Muscle of leg (tissue), 11 donors: ENCODE results near the gene CAPZB. TPM values are rescaled to one million over a fixed set of nuclear protein-coding genes. Genes with fewer than 3 reads are reported as not detected.

Experiments used
- DNase-seq: peaks from one replicate; pipeline ENCODE4 v3.0.0; 2013
- H3K27ac ChIP-seq: one replicate; pipeline ENCODE4 v1.5.1; 2013; ENCODE audit warnings: mild to moderate bottlenecking, low read length, control low read depth
- H3K27me3 ChIP-seq: one replicate; pipeline ENCODE4 v1.6.1; 2013; ENCODE audit warnings: low read length; ENCODE audit not compliant: control insufficient read depth, insufficient read depth
- H3K36me3 ChIP-seq: one replicate; pipeline ENCODE4 v1.6.1; 2013; ENCODE audit warnings: low read length; ENCODE audit not compliant: control insufficient read depth, insufficient read depth
- H3K4me1 ChIP-seq: one replicate; pipeline ENCODE4 v1.6.1; 2013; ENCODE audit warnings: low read length; ENCODE audit not compliant: control insufficient read depth, insufficient read depth
- H3K4me3 ChIP-seq: one replicate; pipeline ENCODE4 v1.5.1; 2013; ENCODE audit warnings: low read length, control low read depth
- H3K9me3 ChIP-seq: replicated peaks from 2 replicates; pipeline ENCODE4 v1.6.1; 2013; ENCODE audit warnings: low read depth, low read length; ENCODE audit not compliant: control insufficient read depth
- WGBS: methylation state at CpG from one replicate; pipeline ENCODE4 v1.1.5; 2013; ENCODE audit warnings: missing lambda C conversion rate; ENCODE audit not compliant: insufficient coverage; 5-methylcytosine and 5-hydroxymethylcytosine counted together
- polyA plus RNA-seq, 8 donors: library from polyadenylated mRNA; unstranded; fragments of 120-200 nt; gene quantifications; one replicate each; pipeline versions ENCODE4 v1.2.1 to v1.2.3, GENCODE V29; 2013; ENCODE audit warnings: inconsistent platforms in 1 of 8, low replicate concordance in 1 of 8; ENCODE audit not compliant: insufficient read length in 8 of 8, insufficient read depth in 1 of 8
- total RNA-seq: library from RNA; stranded (reverse); fragments of 120-200 nt; gene quantifications from one replicate; pipeline ENCODE4 v1.2.4, GENCODE V29; 2013

Gene CAPZB
- total and polyA plus RNA-seq, 9 donors = 85.8 to 296 (median 267) TPM

DNA sequence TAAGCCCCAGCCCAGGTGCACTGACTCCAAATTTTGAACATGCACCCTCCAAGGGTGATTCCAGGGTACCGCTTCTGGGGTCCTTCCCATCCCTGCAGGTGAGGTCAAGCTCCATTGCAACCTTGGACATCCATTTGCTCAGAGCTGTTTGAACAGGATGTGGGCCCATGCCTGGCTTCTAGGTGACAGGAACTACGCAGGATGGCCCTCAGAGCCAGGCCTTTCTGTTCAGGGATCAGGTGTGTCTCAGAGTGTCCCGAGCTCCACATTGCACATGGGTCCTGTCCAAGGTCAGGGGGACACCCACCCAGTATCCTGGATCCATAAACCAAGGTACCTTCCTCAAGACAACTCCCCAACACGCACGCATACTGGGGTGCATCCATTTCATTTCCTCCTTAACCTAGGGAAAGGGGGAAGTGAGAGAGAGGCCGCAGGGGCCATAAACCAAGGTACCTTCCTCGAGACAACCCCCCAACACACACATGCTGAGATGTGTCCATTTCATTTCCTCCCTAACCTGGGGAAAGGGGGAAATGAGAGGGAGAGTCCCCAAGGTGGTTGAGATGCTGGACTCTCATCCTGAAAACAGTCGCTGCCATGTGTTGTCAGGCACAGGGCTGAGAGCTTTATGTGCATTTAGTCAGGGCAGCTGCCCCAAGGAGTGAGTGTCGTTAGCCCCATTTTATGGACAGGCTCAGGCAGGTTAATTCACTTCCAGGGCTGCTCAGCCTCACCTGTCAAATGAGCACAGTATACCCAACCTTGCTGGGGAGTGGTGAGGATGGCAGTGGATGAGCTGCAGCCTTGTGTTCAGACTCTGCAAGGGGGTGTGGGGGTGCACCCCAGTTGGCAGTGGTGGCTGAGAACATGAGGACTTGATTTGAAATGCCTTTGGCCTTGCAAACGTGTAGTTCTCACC lies 171.1 kb downstream of the CAPZB start:
- Histone ChIP-seq H3K27ac (no peak overlapping the region), H3K27me3 (no peaks in the 10 kb centered on the region), H3K4me1 (peaks cover 31% of the 10 kb centered on the region), H3K36me3 (peaks cover 39% of the 10 kb centered on the region), H3K9me3 (no peaks in the 10 kb centered on the region), H3K4me3 (no peak overlapping the region)
- 77% methylated on average over 4 of the region's 10 CpGs for WGBS
- no peak for DNase-seq

DNA sequence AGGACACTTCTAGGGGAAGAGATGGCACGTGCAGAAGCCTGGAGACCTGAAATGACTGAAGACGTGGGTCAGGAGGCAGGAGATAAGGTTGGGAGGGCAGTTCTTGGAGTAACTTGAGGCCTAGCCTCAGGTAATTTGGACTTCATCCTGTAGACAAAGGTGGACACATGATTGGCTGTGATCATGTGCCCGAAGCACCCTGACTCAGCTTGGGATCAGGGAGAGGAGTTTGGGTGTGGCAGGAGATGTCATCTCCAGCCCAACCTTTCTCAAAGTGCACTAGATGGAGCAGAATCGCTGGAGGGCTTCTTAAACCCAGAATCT lies 171.7 kb downstream of the CAPZB start:
- 100% methylated on average over 2 of the region's 4 CpGs for WGBS
- DNase-seq = no peak
- no peak overlapping the region for H3K4me3 ChIP-seq
- peaks cover 40% of the 10 kb centered on the region for H3K36me3 ChIP-seq
- H3K9me3 ChIP-seq = no peaks in the 10 kb centered on the region
- H3K27me3 ChIP-seq = no peaks in the 10 kb centered on the region
- no peak overlapping the region for H3K27ac ChIP-seq
- H3K4me1 ChIP-seq = peaks cover 31% of the 10 kb centered on the region

DNA sequence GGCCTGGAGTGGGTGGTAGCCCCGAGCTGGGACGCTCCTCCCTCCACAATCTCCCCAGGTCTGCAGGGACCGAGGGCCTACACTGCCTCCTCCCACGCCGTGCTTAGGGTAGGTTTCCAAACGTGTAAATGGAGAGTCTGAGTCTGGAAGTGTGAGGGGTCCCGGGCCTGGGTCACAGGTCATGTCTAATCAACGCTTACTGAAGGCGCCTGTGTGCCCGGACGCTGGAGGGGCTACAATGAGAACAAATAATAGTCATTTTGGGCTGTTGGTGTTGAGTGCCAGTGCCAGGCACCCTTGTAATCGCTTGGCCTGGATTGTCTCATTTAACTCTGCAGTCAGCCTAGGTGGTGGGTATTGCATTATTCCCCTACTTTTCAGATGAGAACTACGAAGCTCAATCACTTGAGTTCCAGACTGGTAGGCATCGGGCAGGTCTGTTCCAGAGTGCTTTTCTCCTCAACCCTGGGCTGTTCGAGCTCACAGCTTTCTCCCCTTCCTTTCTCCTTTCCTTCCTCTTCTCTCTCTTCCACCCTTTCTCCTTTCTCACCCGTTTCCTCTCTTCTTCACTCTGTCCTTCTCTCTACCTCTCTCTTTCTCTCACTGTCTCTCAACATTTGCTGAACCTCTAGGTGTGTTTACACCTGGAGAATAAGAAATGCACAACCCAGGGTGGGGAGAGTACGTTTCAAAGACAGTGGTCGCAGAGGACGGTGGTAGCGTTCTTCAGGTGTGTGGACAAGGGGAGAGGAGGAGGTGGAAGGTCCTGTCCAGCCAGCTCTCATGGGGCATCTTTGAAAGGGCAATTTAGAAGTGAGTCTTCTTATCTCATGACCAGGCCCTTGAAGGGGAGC lies 172.3 kb downstream of the CAPZB start:
- H3K4me3 ChIP-seq = peak overlapping the region; percentile 89
- DNase-seq = no peak
- H3K27me3 ChIP-seq = no peaks in the 10 kb centered on the region
- peaks cover 31% of the 10 kb centered on the region for H3K4me1 ChIP-seq
- H3K27ac ChIP-seq = peak overlapping the region; percentile 82
- peaks cover 40% of the 10 kb centered on the region for H3K36me3 ChIP-seq
- 48% methylated on average over 14 of the region's 20 CpGs for WGBS
- H3K9me3 ChIP-seq = no peaks in the 10 kb centered on the region

DNA sequence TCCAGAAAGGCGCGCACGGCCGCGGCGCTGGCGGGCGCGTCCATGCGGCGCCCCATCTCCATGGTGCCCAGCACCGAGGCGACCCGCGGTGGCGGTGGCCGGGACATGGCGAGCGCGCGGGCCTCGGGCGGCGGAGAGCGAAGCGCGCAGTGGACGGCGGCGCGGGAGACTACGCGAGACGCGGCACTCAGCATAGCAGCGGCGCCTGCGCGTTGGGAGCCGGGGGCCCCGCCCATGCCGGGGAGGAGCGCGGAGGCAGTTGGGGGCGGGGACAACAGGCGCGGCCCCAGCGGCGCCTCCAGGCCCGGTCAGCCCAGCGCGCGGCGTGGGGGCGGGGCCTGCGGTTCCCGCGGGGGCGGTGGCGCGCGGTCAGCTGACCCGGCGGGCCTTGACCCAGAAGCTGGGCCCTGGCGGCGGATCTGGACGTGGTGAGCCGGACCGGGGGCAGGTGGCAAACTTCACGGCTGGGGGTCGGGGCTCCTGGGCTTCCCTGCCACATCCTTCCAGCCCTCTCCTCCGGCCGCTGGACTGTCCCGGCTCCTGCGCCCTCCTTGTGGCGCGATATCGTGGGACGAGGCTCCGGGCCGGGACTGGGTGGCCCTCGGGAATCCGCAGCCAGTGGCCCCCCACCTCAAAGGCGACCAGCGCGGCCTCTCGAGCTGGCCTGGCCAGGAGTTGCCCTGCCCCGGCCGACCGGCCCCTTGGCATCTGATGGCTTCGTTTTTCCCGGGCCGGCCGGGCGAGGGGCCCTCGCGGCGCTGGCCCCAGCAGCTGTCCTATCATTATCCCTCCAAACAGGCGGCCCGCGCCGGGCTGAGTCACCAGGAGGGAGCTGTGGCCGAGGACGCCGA lies 173.2 kb downstream of the CAPZB start, which contains the start of the genes AKR7A2 and SLC66A1:
Gene AKR7A2, minus strand, starts transcription at position 214 of the 851 bp plus-strand sequence. Its CDS starts 20 bp downstream, at position 194.
Gene SLC66A1, plus strand, starts transcription at position 396 of the 851 bp plus-strand sequence. CDS start 5,352 bp downstream, outside the sequence.
- Histone ChIP-seq H3K27ac (peak within 1 kb of the TSS; percentile 82), H3K9me3 (no peaks in the 10 kb centered on the region), H3K36me3 (peaks cover 41% of the 10 kb centered on the region), H3K27me3 (no peaks in the 10 kb centered on the region), H3K4me3 (peak within 1 kb of the TSS; percentile 89), H3K4me1 (peaks cover 31% of the 10 kb centered on the region)
- WGBS = under 1% methylated on average over 92 of the region's 105 CpGs
- DNase-seq = peak; percentile 98

DNA sequence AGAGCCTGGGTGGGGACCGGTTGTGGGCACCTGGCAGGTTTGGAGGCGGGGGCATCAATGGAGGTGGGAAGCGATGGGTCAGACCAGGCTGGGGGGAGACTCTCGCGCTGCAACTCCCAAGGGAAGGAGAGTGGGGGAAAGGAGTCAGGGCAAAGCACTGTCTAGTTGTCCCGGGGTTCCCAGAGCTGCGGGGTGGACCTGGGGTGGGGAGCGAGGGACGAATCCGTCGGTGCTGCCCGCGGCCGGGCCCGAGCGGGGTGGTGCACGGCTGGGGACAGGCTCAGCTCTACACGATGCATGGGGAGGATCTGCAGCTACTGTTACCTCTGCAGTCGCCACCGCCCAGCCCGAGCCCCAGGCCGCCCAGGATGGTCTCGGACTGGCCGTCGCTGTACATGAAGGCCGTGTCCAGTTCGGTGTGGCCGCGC lies 173.8 kb downstream of the CAPZB start:
- peaks cover 31% of the 10 kb centered on the region for H3K4me1 ChIP-seq
- H3K36me3 ChIP-seq = peaks cover 46% of the 10 kb centered on the region
- no peaks in the 10 kb centered on the region for H3K9me3 ChIP-seq
- peak; percentile 39 for DNase-seq
- H3K27me3 ChIP-seq = no peaks in the 10 kb centered on the region
- WGBS = 1% methylated on average over 29 of the region's 29 CpGs
- H3K27ac ChIP-seq = no peak overlapping the region
- H3K4me3 ChIP-seq = peak overlapping the region; percentile 76

DNA sequence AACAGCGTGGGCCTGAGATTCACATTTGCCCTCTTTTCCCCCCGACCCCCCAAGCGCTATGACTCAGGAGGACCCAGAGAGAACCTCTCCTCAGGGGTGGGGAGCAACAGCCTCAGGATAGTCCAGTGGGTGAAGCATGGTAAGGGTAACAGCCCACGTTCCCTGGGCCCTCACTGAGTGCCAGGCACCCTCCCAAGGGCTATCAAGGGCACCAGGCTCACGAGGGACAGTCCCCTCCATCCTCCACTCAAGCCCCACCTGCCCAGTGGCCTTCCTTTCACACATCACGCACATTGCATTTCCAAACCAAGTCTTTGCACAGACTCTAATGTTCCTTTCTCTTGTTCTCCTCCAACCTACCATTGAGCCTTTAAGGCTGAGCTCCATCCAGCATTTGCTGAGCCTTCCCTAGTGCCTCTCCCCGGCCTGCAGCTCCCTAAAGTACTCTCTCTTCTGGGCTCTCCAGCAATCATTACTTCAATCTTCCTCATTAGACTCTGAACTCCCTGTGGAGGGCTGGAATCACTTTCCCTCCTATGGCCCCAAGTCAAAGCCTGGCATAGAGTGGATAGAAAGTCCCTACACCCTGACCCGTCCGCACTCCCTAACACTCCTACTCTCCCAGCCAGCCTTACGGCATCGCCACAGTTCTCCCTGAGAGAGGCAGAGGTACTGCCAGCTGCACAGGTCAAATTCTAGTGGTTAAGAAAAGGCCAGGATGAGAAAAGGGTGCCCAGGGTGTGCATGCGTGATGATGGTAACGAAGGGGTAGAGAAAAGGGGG lies 174.4 kb downstream of the CAPZB start:
- Histone ChIP-seq H3K27me3 (no peaks in the 10 kb centered on the region), H3K9me3 (no peaks in the 10 kb centered on the region), H3K27ac (no peak overlapping the region), H3K4me3 (peak overlapping the region; percentile 76), H3K4me1 (peaks cover 28% of the 10 kb centered on the region), H3K36me3 (peaks cover 48% of the 10 kb centered on the region)
- DNase-seq = no peak
- 24% methylated on average over 5 of the region's 13 CpGs for WGBS

DNA sequence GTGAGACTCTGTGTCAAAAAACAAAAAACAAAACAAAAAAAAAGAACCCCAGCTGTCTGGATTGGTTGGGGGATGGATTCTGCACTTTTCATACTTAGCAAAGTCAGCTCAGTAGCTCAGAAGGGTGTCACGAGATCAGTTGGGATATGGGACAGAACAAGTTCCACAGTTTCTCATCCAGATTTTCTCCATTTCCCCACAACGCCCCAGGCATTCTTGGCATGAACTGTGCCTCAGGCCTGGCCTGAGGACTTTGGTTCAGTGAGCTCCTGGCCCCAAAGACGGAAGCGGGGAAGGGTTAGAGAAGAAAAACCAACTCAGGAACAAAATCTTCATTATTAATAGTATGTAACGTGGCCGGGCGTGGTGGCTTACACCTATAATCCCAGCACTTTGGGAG lies 175.3 kb downstream of the CAPZB start:
- Histone ChIP-seq H3K36me3 (peaks cover 52% of the 10 kb centered on the region), H3K27me3 (no peaks in the 10 kb centered on the region), H3K9me3 (no peaks in the 10 kb centered on the region), H3K4me1 (peaks cover 26% of the 10 kb centered on the region), H3K27ac (no peak overlapping the region), H3K4me3 (no peak overlapping the region)
- no peak for DNase-seq
- WGBS = 34% methylated on average over 2 of the region's 7 CpGs

DNA sequence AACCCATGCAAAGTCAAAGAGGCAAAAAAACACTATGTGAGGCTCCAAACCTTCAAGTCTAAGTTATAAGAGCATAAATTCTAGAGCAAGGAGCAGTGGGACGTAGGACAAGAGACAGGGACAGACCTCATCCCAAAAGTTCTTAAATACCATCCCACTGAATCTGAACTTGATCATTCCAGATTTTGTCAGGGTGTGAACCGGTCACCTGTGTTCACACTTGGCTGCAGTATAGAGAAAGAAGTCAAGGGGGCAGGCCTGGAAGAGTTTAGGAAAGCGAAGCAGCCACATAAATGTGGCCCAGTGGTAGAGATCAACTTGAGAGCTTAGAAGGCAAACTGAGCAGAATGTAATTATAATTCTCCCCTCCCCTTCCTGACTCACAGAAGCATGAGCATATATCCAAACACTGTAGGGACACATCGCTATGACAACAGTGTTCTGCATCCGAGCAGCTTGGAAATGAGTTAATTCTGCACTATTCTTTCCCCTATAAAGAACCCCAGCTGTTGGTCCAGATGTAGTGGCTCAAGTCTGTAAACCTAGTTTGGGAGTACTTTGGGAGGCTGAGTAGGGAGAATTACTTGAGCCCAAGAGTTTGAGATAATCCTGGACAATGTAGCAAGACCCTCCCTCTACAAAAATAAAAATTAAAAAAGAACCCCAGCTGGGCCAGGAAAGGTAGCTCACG lies 176.1 kb downstream of the CAPZB start:
- H3K27ac ChIP-seq = no peak overlapping the region
- WGBS = 40% methylated on average over 1 of the region's 6 CpGs
- H3K36me3 ChIP-seq = peaks cover 48% of the 10 kb centered on the region
- no peaks in the 10 kb centered on the region for H3K9me3 ChIP-seq
- peaks cover 29% of the 10 kb centered on the region for H3K4me1 ChIP-seq
- H3K4me3 ChIP-seq = no peak overlapping the region
- H3K27me3 ChIP-seq = no peaks in the 10 kb centered on the region
- DNase-seq = peak; percentile 41
